GM12873 (cell line): ENCODE data around the gene TESPA1.

Experiments
- CTCF ChIP-seq: IDR thresholded peaks from 2 replicates; pipeline ENCODE4 v1.5.1; 2012; ENCODE audit warnings: low read depth, mild to moderate bottlenecking, moderate library complexity, low read length, control low read depth; ENCODE audit not compliant: insufficient read depth; ENCODE audit errors: missing control alignments

TESPA1 gene

GRCh38 chr12:54956322-54956721, 28.2 kb downstream of the TESPA1 start:
- no peak for TF ChIP-seq CTCF

- TF ChIP-seq CTCF: no peak
Measured at GRCh38 chr12:54954801-54955200, 29.8 kb downstream of the TESPA1 start.

- no peak for TF ChIP-seq CTCF
Measured at GRCh38 chr12:54954228-54954627, 30.3 kb downstream of the TESPA1 start.

- no peak for TF ChIP-seq CTCF
Measured at GRCh38 chr12:54950071-54950727, 34.4 kb downstream of the TESPA1 start.

GRCh38 chr12:54949073-54949711, 35.4 kb downstream of the TESPA1 start:
- no peak for TF ChIP-seq CTCF

GRCh38 chr12:54948171-54948570, 36.4 kb downstream of the TESPA1 start:
- no peak for TF ChIP-seq CTCF

- no peak for TF ChIP-seq CTCF
Measured at GRCh38 chr12:54945082-54945481, 39.5 kb downstream of the TESPA1 start.
